HG02852 (cell line): Measurements from ENCODE around the gene MED13L.

Experiments used
- ATAC-seq: cut with Tn5 transposase; IDR thresholded peaks from one replicate; pipeline ENCODE4 v1.9.1; 2021; ENCODE audit warnings: mild to moderate bottlenecking, moderate library complexity; ENCODE audit not compliant: unreplicated experiment

Gene MED13L

DNA sequence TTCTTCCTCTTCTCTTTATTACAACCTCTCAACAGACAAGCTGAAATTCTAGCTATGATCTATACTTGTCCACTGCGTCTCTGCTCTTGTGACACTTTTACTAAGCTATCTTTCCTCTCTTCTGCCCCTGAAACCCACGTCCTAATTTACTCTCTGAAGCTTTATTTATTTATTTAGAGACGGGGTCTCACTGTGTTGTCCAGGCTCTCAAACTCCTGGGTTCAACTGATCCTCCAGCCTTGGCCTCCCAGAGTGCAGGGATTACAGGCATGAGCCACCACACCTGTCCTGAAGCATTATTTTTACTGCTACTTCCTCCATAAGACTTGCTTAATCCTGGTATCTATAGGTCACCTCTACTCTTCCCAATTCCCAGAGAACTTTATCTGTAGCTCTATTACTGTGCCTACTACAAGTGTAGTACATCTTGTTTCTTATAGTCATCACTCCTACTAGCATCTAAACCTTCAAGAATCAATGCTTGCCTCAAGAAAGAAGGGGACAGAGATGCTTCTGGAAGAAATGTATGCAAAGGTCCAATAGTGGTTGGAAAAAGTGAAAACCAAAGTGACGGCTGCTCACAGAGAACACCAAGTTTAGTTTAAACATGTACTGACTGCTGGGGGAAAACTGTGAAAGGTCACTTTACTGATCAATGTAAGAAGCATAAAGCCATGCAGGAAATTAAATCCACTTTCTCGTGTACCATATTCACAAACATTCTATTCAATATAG lies 61.3 kb downstream of the MED13L start:
- no peak for ATAC-seq

GRCh38 chr12:116215023-116215422 lies 62.5 kb downstream of the MED13L start:
- no peak for ATAC-seq

DNA sequence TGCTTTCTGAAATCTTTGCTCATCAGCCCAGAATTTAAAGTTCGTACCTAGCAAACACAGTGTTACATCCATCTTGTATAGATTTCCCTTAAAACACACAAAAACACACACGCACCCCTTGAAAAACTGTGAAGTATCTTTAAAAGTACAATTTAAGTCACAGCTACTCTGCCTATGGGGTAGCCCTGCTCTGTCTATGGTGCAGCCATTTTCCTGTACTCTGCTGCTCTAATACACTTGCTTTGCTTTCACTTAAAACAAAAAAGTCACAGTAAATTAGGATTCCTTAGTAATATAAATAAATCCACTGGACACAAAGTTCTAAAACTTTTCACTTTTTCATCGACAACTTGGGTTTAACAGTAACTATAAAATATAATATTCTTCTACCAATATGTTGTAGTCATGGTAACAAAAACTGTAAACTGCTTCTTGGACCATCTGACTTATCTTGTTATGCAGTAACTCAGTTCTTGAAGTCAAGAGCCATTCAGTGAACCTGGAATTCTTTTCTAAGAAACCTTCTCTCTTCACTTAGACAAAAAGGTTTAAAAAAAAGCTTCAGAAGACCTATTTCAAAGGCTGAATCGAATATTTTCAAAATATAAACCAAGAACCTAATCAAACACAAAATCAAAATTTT lies 63.5 kb downstream of the MED13L start:
- ATAC-seq = no peak

DNA sequence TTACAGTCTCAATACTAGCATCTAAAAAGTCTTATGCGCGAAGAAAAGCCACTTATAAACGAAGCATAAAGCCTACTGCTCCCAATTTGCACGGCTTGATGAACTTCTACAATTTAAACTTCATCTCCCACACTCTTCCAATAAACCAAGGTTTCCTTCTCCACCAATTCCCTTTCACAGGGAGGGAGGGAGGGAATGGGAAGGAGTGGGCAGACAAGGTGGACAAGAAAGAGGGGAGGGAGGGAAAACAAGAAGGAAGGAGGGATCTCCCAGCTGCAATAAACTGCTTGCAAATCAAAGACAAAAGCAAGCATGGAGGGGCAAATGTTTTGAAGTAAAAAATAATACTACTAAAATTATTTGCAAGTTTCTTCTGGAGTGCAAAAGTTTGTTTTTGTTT lies 64.5 kb downstream of the MED13L start:
- ATAC-seq = no peak

DNA sequence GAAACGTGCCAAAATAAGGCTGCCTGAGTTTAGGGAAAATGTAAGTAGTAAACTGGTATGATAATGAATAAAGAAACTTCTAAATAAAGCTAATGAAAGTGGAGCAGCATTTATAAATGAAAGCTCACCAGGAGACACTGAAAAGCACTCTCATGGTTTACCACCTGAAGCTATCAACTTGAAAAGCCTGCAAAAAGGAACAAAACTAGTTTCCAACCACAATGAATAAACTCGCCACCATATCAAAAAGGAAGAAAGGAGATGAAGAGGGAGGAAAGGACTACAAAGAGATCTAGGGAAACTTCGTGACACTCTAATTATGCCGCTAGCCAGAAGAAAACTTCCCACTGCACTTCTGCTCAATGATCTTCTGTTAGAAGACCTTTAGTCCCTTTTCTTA lies 66.7 kb downstream of the MED13L start:
- ATAC-seq = no peak

DNA sequence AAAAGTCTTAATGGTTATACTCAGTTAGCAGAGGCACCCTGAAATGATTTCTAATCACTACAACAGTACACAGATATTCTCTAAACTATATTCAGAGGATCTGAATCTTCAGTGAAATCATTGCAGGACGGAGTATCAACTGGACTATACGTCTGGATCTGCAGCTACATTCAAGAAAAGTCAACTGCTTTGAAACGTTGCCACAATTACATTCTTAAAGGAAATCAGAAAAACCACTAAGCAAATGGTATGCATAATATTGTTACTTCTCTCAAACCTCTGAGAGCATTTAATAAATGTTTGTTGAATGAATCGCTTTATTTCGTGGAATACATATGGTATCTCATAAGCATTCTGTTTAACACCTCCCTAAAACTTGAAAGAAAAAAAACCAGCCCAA lies 67.4 kb downstream of the MED13L start:
- no peak for ATAC-seq

DNA sequence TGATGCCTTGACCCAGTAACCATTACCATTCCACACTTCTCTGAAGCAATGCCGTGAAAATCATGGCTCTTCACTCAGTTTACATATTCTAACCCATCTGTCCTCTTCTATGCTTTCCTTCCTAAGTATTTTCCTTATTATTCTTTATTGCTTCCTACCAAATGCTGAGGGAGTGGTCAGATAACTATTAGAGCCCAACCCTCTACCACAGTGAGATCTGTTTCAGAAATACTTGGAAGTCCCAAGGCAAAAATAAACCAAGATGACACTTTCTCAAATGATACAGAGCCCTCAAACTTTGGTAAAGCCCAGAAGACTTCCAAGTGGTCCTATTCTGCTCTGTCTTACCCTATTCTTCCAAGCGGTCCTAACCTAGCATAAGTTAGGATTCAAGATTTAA lies 68.0 kb downstream of the MED13L start:
- no peak for ATAC-seq

GRCh38 chr12:116207274-116207673 lies 70.2 kb downstream of the MED13L start:
- no peak for ATAC-seq

- ATAC-seq = no peak
Measured at GRCh38 chr12:116206828-116207227, 70.7 kb downstream of the MED13L start.

- no peak for ATAC-seq
Measured at GRCh38 chr12:116204785-116205184, 72.7 kb downstream of the MED13L start.

DNA sequence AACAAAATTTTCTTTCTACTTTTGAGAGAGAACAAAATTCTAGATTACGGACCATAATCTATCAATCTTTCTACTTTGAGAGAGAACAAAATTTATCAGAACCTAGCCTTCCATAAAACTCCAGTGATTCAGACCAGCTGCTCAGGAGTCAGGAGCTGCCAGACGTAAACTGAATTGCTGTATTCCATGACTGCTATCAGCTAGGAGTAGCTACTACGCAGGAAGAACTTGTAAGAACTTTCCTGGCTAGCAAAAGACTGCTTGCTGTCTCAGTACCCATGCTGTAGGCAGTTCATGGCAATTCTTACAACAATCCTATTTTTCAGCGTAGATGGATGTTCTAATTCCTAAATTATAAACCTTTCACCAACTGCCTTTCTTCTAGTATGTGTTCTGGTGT lies 73.3 kb downstream of the MED13L start:
- ATAC-seq = no peak

DNA sequence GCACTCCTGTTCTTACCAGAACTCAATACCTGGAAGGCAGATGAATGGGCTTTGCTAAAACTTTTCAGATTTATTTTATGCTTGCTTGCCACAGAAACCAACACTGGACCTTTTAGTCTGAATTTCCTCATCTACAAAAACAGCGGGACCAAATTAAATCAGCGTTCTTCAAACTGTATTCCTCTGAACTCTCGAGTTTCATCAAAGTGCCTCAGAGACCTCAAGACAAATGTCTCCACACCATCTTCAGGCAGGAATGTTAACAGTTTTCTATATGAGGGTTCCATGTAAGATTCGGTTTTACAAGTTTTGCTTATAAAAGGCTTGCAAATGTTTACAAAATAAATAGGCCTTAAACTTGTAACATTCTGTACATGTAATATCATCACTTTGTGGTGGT lies 74.6 kb downstream of the MED13L start:
- no peak for ATAC-seq

GRCh38 chr12:116202433-116202832 lies 75.1 kb downstream of the MED13L start:
- no peak for ATAC-seq

- no peak for ATAC-seq
Measured at GRCh38 chr12:116201908-116202307, 75.6 kb downstream of the MED13L start.

GRCh38 chr12:116201359-116201758 lies 76.1 kb downstream of the MED13L start:
- no peak for ATAC-seq

GRCh38 chr12:116200812-116201211 lies 76.7 kb downstream of the MED13L start:
- ATAC-seq = no peak

DNA sequence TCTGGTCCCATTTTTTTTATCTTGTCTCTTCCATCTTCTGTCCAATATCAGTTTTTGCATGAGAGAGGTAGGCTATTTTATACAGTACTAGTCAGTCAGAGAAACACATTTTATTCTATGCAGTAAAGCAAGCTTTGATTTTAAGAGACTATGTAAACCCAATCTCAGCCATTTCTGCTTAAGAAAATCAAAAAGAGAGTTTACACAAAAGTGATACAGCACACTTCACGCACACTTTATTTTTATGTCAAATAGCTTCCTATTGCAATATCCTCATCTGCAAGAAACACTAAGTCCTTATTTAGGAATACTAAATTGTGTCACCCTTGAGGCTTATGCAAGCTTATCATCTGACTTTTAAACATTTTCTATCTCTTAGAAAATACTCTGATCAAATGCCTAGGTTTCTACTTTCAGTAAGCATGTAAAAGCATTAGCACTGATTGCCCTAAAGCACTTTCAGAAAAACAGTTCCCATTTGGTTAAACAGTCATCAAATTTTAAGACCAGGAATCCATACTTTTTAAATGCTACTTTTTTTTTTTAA lies 78.3 kb downstream of the MED13L start:
- no peak for ATAC-seq

GRCh38 chr12:116196752-116197718 lies 80.5 kb downstream of the MED13L start:
- no peak for ATAC-seq

- no peak for ATAC-seq
Measured at GRCh38 chr12:116196226-116196625, 81.3 kb downstream of the MED13L start.

DNA sequence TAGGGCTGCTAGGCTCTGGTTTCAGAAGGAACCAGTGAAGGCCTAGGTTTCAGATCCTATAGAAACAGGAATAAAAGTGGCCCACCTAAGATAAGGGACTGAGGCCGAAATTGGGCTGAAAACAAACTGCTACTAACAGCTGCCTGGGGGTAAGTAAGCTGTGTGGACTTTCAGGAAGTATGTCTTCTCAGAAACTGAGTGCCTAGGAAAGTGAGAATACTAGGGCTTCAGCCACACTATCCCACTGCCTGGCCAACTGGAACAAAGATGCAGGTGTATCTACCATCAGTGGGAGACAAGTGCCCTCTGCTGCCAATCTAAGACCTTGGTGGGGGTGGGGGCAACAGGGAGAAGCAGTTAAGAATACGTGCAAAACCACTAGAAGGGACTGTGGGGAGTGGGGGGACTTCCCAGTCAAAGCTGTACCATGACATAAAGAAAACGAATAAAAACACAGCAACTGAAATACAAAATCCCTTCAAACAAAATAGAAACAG lies 82.5 kb downstream of the MED13L start:
- peak; percentile 81 for ATAC-seq

- no peak for ATAC-seq
Measured at GRCh38 chr12:116189692-116190091, 87.8 kb downstream of the MED13L start.
